Body of pancreas (tissue), 4 donors: ENCODE results near the gene YBEY.

ENCODE experiments used
- CTCF ChIP-seq, 7 experiments: fragments of 450-650 bp in 4 of 7; fragments of 200-600 bp in 3 of 7; sonication (generic) in 3 of 7; IDR thresholded peaks; one replicate each; pipeline ENCODE4 v1.5.1; 2016 to 2019; ENCODE audit warnings: antibody characterized with exemption in 7 of 7
- POLR2A ChIP-seq, 3 donors: fragments of 450-650 bp; IDR thresholded peaks; one replicate each; pipeline ENCODE4 v1.6.1; 2016; ENCODE audit warnings: antibody characterized with exemption in 3 of 3, mild to moderate bottlenecking in 2 of 3

GRCh38 chr21:46287541-46287940, 1.4 kb downstream of the YBEY start:
- TF ChIP-seq CTCF (IDR thresholded peaks at IDR 0.05) (no peak), POLR2A (IDR thresholded peaks at IDR 0.05) (no peak)
